Measurements from ENCODE around the gene PTGS2. TPM values are rescaled to one million over a fixed set of nuclear protein-coding genes. Genes with fewer than 3 reads are reported as not detected.

The PTGS2 gene
- total and polyA plus RNA-seq, 2 experiments from 2014 or later: 0.11 to 0.17 TPM

DNA sequence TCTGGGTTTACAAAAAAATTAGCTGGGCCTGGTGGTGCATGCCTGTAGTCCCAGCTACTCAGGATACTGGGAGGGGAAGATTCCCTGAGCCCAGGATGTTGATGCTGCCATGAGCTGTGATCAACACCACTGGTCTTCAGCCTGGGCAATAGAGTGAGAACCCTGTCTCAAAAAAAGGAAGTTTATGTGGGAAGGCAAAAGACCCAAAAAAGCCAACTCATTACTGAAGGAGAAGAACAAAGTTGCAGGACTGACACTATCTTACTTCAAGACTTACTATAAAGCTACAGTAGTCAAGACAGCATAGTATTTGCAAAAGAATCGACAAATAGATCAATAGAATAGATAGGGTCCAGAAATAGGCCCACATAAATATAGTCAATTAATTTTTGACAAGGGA lies 9.2 kb upstream of the PTGS2 start:
- Histone ChIP-seq H3K4me2 (no peak overlapping the region), H2AFZ (no peak overlapping the region), H3K79me2 (replicated peaks; ENCODE audit: insufficient read depth) (no peaks in the 10 kb centered on the region), H3F3A (replicated peaks; ENCODE audit: low read depth) (no peaks in the 10 kb centered on the region), H3K27me3 (ENCODE audit: insufficient read depth) (no peaks in the 10 kb centered on the region), H4K20me1 (replicated peaks; ENCODE audit: insufficient read depth) (no peaks in the 10 kb centered on the region), H3K4me1 (ENCODE audit: insufficient read depth) (no peaks in the 10 kb centered on the region), H3K27ac (ENCODE audit: low read depth) (no peak overlapping the region), H3K36me3 (ENCODE audit: insufficient read depth) (no peaks in the 10 kb centered on the region), H3K9me2 (ENCODE audit: insufficient read depth) (no peaks in the 10 kb centered on the region), H3K4me3 (no peak overlapping the region)
- no peaks in the 10 kb centered on the region for H3K4me1 Mint-ChIP-seq
- H3K27me3 Mint-ChIP-seq (ENCODE audit: insufficient read depth, low read depth, poor library complexity): no peaks in the 10 kb centered on the region
- no peak overlapping the region for H3K27ac Mint-ChIP-seq
- DNase-seq (ENCODE audit: low spot score) (no peak), ATAC-seq (no peak)
- TF ChIP-seq ZNF331 (CRISPR knock-in tag; IDR thresholded peaks at IDR 0.05; ENCODE audit: low read depth) (no peak), NANOG (IDR thresholded peaks at IDR 0.05; ENCODE audit: borderline replicate concordance) (no peak), ZNF114 (CRISPR knock-in tag; IDR thresholded peaks at IDR 0.05) (no peak)
- TF ChIP-seq, protein P1, sequence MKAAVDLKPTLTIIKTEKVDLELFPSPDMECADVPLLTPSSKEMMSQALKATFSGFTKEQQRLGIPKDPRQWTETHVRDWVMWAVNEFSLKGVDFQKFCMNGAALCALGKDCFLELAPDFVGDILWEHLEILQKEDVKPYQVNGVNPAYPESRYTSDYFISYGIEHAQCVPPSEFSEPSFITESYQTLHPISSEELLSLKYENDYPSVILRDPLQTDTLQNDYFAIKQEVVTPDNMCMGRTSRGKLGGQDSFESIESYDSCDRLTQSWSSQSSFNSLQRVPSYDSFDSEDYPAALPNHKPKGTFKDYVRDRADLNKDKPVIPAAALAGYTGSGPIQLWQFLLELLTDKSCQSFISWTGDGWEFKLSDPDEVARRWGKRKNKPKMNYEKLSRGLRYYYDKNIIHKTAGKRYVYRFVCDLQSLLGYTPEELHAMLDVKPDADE (IDR thresholded peaks at IDR 0.05): no peak
- TF ChIP-seq, protein P2, sequence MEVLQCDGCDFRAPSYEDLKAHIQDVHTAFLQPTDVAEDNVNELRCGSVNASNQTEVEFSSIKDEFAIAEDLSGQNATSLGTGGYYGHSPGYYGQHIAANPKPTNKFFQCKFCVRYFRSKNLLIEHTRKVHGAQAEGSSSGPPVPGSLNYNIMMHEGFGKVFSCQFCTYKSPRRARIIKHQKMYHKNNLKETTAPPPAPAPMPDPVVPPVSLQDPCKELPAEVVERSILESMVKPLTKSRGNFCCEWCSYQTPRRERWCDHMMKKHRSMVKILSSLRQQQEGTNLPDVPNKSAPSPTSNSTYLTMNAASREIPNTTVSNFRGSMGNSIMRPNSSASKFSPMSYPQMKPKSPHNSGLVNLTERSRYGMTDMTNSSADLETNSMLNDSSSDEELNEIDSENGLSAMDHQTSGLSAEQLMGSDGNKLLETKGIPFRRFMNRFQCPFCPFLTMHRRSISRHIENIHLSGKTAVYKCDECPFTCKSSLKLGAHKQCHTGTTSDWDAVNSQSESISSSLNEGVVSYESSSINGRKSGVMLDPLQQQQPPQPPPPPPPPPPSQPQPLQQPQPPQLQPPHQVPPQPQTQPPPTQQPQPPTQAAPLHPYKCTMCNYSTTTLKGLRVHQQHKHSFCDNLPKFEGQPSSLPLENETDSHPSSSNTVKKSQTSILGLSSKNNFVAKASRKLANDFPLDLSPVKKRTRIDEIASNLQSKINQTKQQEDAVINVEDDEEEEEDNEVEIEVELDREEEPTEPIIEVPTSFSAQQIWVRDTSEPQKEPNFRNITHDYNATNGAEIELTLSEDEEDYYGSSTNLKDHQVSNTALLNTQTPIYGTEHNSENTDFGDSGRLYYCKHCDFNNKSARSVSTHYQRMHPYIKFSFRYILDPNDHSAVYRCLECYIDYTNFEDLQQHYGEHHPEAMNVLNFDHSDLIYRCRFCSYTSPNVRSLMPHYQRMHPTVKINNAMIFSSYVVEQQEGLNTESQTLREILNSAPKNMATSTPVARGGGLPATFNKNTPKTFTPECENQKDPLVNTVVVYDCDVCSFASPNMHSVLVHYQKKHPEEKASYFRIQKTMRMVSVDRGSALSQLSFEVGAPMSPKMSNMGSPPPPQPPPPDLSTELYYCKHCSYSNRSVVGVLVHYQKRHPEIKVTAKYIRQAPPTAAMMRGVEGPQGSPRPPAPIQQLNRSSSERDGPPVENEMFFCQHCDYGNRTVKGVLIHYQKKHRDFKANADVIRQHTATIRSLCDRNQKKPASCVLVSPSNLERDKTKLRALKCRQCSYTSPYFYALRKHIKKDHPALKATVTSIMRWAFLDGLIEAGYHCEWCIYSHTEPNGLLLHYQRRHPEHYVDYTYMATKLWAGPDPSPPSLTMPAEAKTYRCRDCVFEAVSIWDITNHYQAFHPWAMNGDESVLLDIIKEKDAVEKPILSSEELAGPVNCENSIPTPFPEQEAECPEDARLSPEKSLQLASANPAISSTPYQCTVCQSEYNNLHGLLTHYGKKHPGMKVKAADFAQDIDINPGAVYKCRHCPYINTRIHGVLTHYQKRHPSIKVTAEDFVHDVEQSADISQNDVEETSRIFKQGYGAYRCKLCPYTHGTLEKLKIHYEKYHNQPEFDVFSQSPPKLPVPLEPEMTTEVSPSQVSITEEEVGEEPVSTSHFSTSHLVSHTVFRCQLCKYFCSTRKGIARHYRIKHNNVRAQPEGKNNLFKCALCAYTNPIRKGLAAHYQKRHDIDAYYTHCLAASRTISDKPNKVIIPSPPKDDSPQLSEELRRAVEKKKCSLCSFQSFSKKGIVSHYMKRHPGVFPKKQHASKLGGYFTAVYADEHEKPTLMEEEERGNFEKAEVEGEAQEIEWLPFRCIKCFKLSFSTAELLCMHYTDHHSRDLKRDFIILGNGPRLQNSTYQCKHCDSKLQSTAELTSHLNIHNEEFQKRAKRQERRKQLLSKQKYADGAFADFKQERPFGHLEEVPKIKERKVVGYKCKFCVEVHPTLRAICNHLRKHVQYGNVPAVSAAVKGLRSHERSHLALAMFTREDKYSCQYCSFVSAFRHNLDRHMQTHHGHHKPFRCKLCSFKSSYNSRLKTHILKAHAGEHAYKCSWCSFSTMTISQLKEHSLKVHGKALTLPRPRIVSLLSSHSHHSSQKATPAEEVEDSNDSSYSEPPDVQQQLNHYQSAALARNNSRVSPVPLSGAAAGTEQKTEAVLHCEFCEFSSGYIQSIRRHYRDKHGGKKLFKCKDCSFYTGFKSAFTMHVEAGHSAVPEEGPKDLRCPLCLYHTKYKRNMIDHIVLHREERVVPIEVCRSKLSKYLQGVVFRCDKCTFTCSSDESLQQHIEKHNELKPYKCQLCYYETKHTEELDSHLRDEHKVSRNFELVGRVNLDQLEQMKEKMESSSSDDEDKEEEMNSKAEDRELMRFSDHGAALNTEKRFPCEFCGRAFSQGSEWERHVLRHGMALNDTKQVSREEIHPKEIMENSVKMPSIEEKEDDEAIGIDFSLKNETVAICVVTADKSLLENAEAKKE (CRISPR knock-in tag; IDR thresholded peaks at IDR 0.05): no peak
- H3K4me3 Mint-ChIP-seq: no peak overlapping the region
- H3K9me3 Mint-ChIP-seq: no peaks in the 10 kb centered on the region; the same call in 1 of the 3 replicates
- H3K36me3 Mint-ChIP-seq (ENCODE audit: low read depth): no peaks in the 10 kb centered on the region
